Esophagus muscularis mucosa (tissue), 4 donors: ENCODE results near the gene PSMB8. TPM values are rescaled to one million over a fixed set of nuclear protein-coding genes. Genes with fewer than 3 reads are reported as not detected.
A peak's percentile ranks its signal among the peaks of the same experiment; 100 is the strongest.

Source experiments
- DNase-seq: peaks from one replicate; pipeline ENCODE4 v3.0.0-alpha.2; 2017; ENCODE audit errors: extremely low spot score
- H3K27ac ChIP-seq, 4 donors: fragments of 200-600 bp; sonication (generic); replicated peaks in 1 of 4; 1 replicate in 3 of 4; 2 replicates in 1 of 4; pipeline ENCODE4 v1.5.1; 2016 to 2019; ENCODE audit warnings: mild to moderate bottlenecking in 1 of 4
- H3K27me3 ChIP-seq, 4 donors: fragments of 200-600 bp; sonication (generic); one replicate each; pipeline versions ENCODE4 v1.5.1 to v1.6.0; 2016 to 2019
- H3K36me3 ChIP-seq, 4 donors: fragments of 200-600 bp; sonication (generic); one replicate each; pipeline ENCODE4 v1.5.1; 2016 to 2019
- H3K4me1 ChIP-seq, 4 donors: fragments of 200-600 bp; sonication (generic); one replicate each; pipeline ENCODE4 v1.5.1; 2016 to 2019
- H3K4me3 ChIP-seq, 4 donors: fragments of 200-600 bp; sonication (generic); 1 replicate in 2 of 4; 2 replicates in 2 of 4; pipeline ENCODE4 v1.5.1; 2016 to 2019; ENCODE audit warnings: mild to moderate bottlenecking in 4 of 4, moderate library complexity in 1 of 4
- H3K9me3 ChIP-seq, 4 donors: fragments of 200-600 bp; sonication (generic); 1 replicate in 3 of 4; 2 replicates in 1 of 4; pipeline ENCODE4 v1.5.1; 2016 to 2019
- CTCF ChIP-seq, 3 experiments: fragments of 200-600 bp in 2 of 3; fragments of 450-650 bp in 1 of 3; sonication (generic) in 2 of 3; IDR thresholded peaks; one replicate each; pipeline ENCODE4 v1.5.1; 2017 to 2019; ENCODE audit warnings: antibody characterized with exemption in 3 of 3, mild to moderate bottlenecking in 2 of 3, moderate library complexity in 1 of 3
- EP300 ChIP-seq: sonication (generic); formaldehyde crosslinking; IDR thresholded peaks from one replicate; pipeline ENCODE4 v1.6.1; 2017; ENCODE audit warnings: antibody characterized with exemption
- POLR2A ChIP-seq: fragments of 450-650 bp; IDR thresholded peaks from one replicate; pipeline ENCODE4 v1.6.1; 2017; ENCODE audit warnings: antibody characterized with exemption, moderate library complexity, mild to moderate bottlenecking, low read depth
- POLR2AphosphoS5 ChIP-seq, 2 donors: sonication (generic); formaldehyde crosslinking; IDR thresholded peaks; one replicate each; pipeline ENCODE4 v1.6.1; 2017; ENCODE audit warnings: antibody characterized with exemption in 2 of 2
- WGBS: methylation state at CpG from one replicate; pipeline ENCODE4 v1.1.5; 2018; 5-methylcytosine and 5-hydroxymethylcytosine counted together
- intact Hi-C: fragments of 100-400 bp; cut with DNase I; formaldehyde crosslinking; loops from one replicate; pipeline ENCODE4 v1.15.1; 2023
- total RNA-seq, 4 donors: library from RNA; depleted of rRNA; stranded (reverse); fragments of >200 nt; gene quantifications; one replicate each; pipeline versions ENCODE4 v1.1.0 to v1.2.1, GENCODE V29; 2016

PSMB8 gene
- total RNA-seq, 4 donors from 2014 or later = 25.7 to 38.4 (median 32.4) TPM

GRCh38 chr6:32835167-32835893 is 8.5 kb downstream of the PSMB8 start:
- H3K36me3 ChIP-seq = peaks cover 11 to 60% (median 39%) of the 10 kb centered on the region in 4 donors
- H3K27ac ChIP-seq = no peak overlapping the region
- no peaks in the 10 kb centered on the region for H3K9me3 ChIP-seq
- WGBS = 94% methylated on average over 15 of the region's 16 CpGs
- intact Hi-C loops = loop anchor here (5.0 kb wide), 1 partner anchor 142 kb away; no protein-coding TSS in a partner anchor
- TF ChIP-seq EP300 (no peak), POLR2AphosphoS5 (IDR thresholded peaks at IDR 0.05) (no peak), POLR2A (no peak), CTCF (IDR thresholded peaks at IDR 0.05) (no peak)
- H3K4me1 ChIP-seq = peaks cover 7 to 25% (median 13%) of the 10 kb centered on the region in 4 donors
- peak; percentile 70 for DNase-seq
- H3K4me3 ChIP-seq = no peak overlapping the region
- H3K27me3 ChIP-seq = no peaks in the 10 kb centered on the region

GRCh38 chr6:32833664-32834063 is 10.2 kb downstream of the PSMB8 start:
- no peak overlapping the region for H3K27ac ChIP-seq
- H3K27me3 ChIP-seq = no peaks in the 10 kb centered on the region
- peaks cover 28 to 75% (median 54%) of the 10 kb centered on the region in 4 donors for H3K36me3 ChIP-seq
- no peaks in the 10 kb centered on the region for H3K9me3 ChIP-seq
- peaks cover 7 to 18% (median 9%) of the 10 kb centered on the region in 4 donors for H3K4me1 ChIP-seq
- no peak for TF ChIP-seq POLR2AphosphoS5 (IDR thresholded peaks at IDR 0.05)
- no peak for TF ChIP-seq EP300
- TF ChIP-seq CTCF (IDR thresholded peaks at IDR 0.05) = no peak
- TF ChIP-seq POLR2A = no peak
- 86% methylated on average over 5 of the region's 5 CpGs for WGBS
- intact Hi-C loops = no loop called here
- DNase-seq = peak; percentile 10
- no peak overlapping the region for H3K4me3 ChIP-seq

GRCh38 chr6:32832535-32832934 is 11.3 kb downstream of the PSMB8 start:
- Histone ChIP-seq H3K27ac (no peak overlapping the region), H3K9me3 (no peaks in the 10 kb centered on the region), H3K27me3 (no peaks in the 10 kb centered on the region), H3K36me3 (peaks cover 30 to 84% (median 64%) of the 10 kb centered on the region in 4 donors), H3K4me1 (peaks cover 2 to 12% (median 3%) of the 10 kb centered on the region in 4 donors), H3K4me3 (no peak overlapping the region)
- intact Hi-C loops = no loop called here
- peak; percentile 37 for DNase-seq
- WGBS = 80% methylated on average over 13 of the region's 13 CpGs
- no peak for TF ChIP-seq CTCF (IDR thresholded peaks at IDR 0.05)
- no peak for TF ChIP-seq EP300
- no peak for TF ChIP-seq POLR2AphosphoS5 (IDR thresholded peaks at IDR 0.05)
- no peak for TF ChIP-seq POLR2A

- TF ChIP-seq POLR2AphosphoS5 (IDR thresholded peaks at IDR 0.05) (no peak), CTCF (IDR thresholded peaks at IDR 0.05) (no peak), EP300 (no peak), POLR2A (no peak)
- DNase-seq = no peak
- H3K27me3 ChIP-seq = no peaks in the 10 kb centered on the region
- peaks cover 30 to 82% (median 64%) of the 10 kb centered on the region in 4 donors for H3K36me3 ChIP-seq
- peaks cover 0 to 2% (median 0%) of the 10 kb centered on the region in 4 donors for H3K4me1 ChIP-seq
- intact Hi-C loops = no loop called here
- H3K27ac ChIP-seq = no peak overlapping the region
- WGBS = 94% methylated on average over 5 of the region's 5 CpGs
- no peak overlapping the region for H3K4me3 ChIP-seq
- H3K9me3 ChIP-seq = no peaks in the 10 kb centered on the region
Measured at GRCh38 chr6:32830936-32831335, 12.9 kb downstream of the PSMB8 start.
